K562 (cell line): ENCODE measurements around the gene LTA. TPM values are rescaled to one million over a fixed set of nuclear protein-coding genes. Genes with fewer than 3 reads are reported as not detected.

ENCODE experiments used
- ATAC-seq: fragments of 200-7000 bp; cut with Tn5 transposase; 3 replicates; pipeline ENCODE4 v1.9.1; 2020; ENCODE audit warnings: moderate library complexity
- BruUV-seq: library from RNA; stranded (reverse); fragments of 400-500 nt; replicated peaks from 2 replicates; lab custom pipeline; 2021; lab: Mats Ljungman, UMichigan
- CTCF ChIA-PET: fragments of 300-600 bp; formaldehyde crosslinking; extraction: SDS; loops from one replicate; lab custom pipeline; 2021; ENCODE audit warnings: low intra/inter-chr PET ratio; lab: Yijun Ruan, JAX
- POLR2A ChIA-PET: fragments of 300-600, 350-650 bp; sonication (Branson Sonifier 250); formaldehyde crosslinking; extraction: SDS; loops from one replicate; lab custom pipeline; 2021; ENCODE audit warnings: antibody characterized with exemption, inconsistent platforms; lab: Yijun Ruan, JAX
- DNase-seq, 4 experiments: peaks; one replicate each; pipeline versions ENCODE4 v3.0.0 to v3.0.0-alpha.2; 2011 to 2018; ENCODE audit warnings: low spot score in 3 of 4, mixed read lengths in 3 of 4; ENCODE audit errors: extremely low read depth in 1 of 4
- FAIRE-seq: peaks from 2 replicates; lab custom pipeline; 2011; peaks lifted over from hg19 to GRCh38; lab: Jason Lieb, UNC
- H2AFZ ChIP-seq: 2 replicates; pipeline ENCODE4 v1.6.0; 2011; ENCODE audit warnings: low read depth, low read length, control low read depth, inconsistent platforms
- H3K27ac ChIP-seq: fragments of 200-600 bp; 3 replicates; pipeline ENCODE4 v1.8.0; 2011; ENCODE audit warnings: low read depth, mild to moderate bottlenecking, control low read depth, inconsistent platforms, low read length, moderate library complexity, mixed read lengths; ENCODE audit errors: extremely low read depth
- H3K27me3 ChIP-seq, 2 experiments: fragments of 300-600 bp in 1 of 2; 2 replicates in 1 of 2; 3 replicates in 1 of 2; pipeline versions ENCODE4 v1.6.0 to v1.8.0; 2011; ENCODE audit warnings: inconsistent platforms in 2 of 2, low read length in 2 of 2, mild to moderate bottlenecking in 1 of 2, mixed read lengths in 1 of 2, moderate library complexity in 1 of 2; ENCODE audit not compliant: control insufficient read depth in 2 of 2, insufficient read depth in 2 of 2
- H3K36me3 ChIP-seq: fragments of 300-600 bp; 3 replicates; pipeline ENCODE4 v1.8.0; 2011; ENCODE audit warnings: mild to moderate bottlenecking, low read length, inconsistent platforms; ENCODE audit not compliant: control insufficient read depth, insufficient read depth
- H3K4me1 ChIP-seq, 2 experiments: fragments of 200-600 bp in 1 of 2; replicated peaks in 1 of 2; 2 replicates in 1 of 2; 3 replicates in 1 of 2; pipeline versions ENCODE4 v1.5.1 to v1.8.0; 2011; ENCODE audit warnings: inconsistent platforms in 2 of 2, low read length in 2 of 2, mild to moderate bottlenecking in 1 of 2, mixed read lengths in 1 of 2, moderate library complexity in 1 of 2; ENCODE audit not compliant: control insufficient read depth in 2 of 2, insufficient read depth in 2 of 2
- H3K4me2 ChIP-seq: 2 replicates; pipeline ENCODE4 v1.6.1; 2011; ENCODE audit warnings: low read length, control low read depth, inconsistent platforms, mixed read lengths; ENCODE audit not compliant: insufficient read depth
- H3K4me3 ChIP-seq: fragments of 200-600 bp; sonication (generic), shearing (Covaris generic); 2 replicates; pipeline ENCODE4 v1.5.1; 2016; ENCODE audit warnings: control low read depth, inconsistent platforms
- H3K79me2 ChIP-seq: fragments of 200-600 bp; 3 replicates; pipeline ENCODE4 v1.8.0; 2011; ENCODE audit warnings: low read length, inconsistent platforms; ENCODE audit not compliant: control insufficient read depth, insufficient read depth
- H3K9ac ChIP-seq, 2 experiments: 2 replicates each; pipeline versions ENCODE4 v1.6.0 to v1.6.1; 2011; ENCODE audit warnings: low read depth in 2 of 2, low read length in 2 of 2, control low read depth in 1 of 2, inconsistent platforms in 1 of 2, mild to moderate bottlenecking in 1 of 2, mixed read lengths in 1 of 2; ENCODE audit not compliant: insufficient read depth in 1 of 2
- H3K9me1 ChIP-seq: one replicate; pipeline ENCODE4 v1.6.0; 2011; ENCODE audit warnings: inconsistent platforms, mild to moderate bottlenecking, low read length, moderate library complexity; ENCODE audit not compliant: control insufficient read depth, insufficient read depth
- H3K9me3 ChIP-seq: replicated peaks from 2 replicates; pipeline ENCODE4 v1.5.1; 2011; ENCODE audit warnings: low read depth, low read length, inconsistent platforms; ENCODE audit not compliant: control insufficient read depth, insufficient read depth
- H4K20me1 ChIP-seq: replicated peaks from 2 replicates; pipeline ENCODE4 v1.6.1; 2011; ENCODE audit warnings: low read length, inconsistent platforms, mixed read lengths; ENCODE audit not compliant: control insufficient read depth, insufficient read depth
- GABPA ChIP-seq: fragments of 200-800 bp; sonication (Bioruptor generic); conservative IDR thresholded peaks from 2 replicates; pipeline ENCODE4 v1.6.1; 2016; ENCODE audit warnings: low read depth, missing genetic modification characterization, missing compliant biosample characterization
- KDM5B ChIP-seq: fragments of 200-600 bp; sonication (generic); IDR thresholded peaks from 2 replicates; pipeline ENCODE4 v1.6.1; 2012; ENCODE audit warnings: low read depth, mild to moderate bottlenecking, moderate library complexity, low read length, control low read depth, inconsistent platforms; ENCODE audit not compliant: insufficient replicate concordance
- SMARCB1 ChIP-seq: IDR thresholded peaks from 2 replicates; pipeline ENCODE4 v1.6.1; 2011; ENCODE audit warnings: improper control_type of control experiment, low read depth; ENCODE audit not compliant: insufficient read length
- WGBS: fragments of 100-300 bp; shearing (Covaris generic); methylation state at CpG from one replicate; pipeline ENCODE4 v1.1.6; 2016; ENCODE audit warnings: low coverage, mixed read lengths; ENCODE audit not compliant: insufficient coverage; ENCODE audit errors: missing lambda C conversion rate; 5-methylcytosine and 5-hydroxymethylcytosine counted together
- in situ Hi-C: fragments of 300-500 bp; cut with MboI; formaldehyde crosslinking; loops from 4 replicates; pipeline ENCODE4 v1.15.0; 2018; ENCODE audit warnings: inconsistent platforms, mixed read lengths
- intact Hi-C: fragments of 100-400 bp; cut with micrococcal nuclease; formaldehyde crosslinking; loops from 2 replicates; pipeline ENCODE4 v1.14.2; 2022
- polyA plus RNA-seq, 8 experiments: library from polyadenylated mRNA; depleted of rRNA in 4 of 8; stranded (reverse) in 5 of 8; unstranded in 3 of 8; fragments of >200 nt; fragmentation: Nextera tagmentation in 2 of 8; fragmentation: Illumina TruSeq in 1 of 8; extraction: Ambion mirVana in 2 of 8; extraction: Trizol in 1 of 8; gene quantifications; 2 replicates each; pipeline versions ENCODE4 v1.2.1 to v1.2.3, GENCODE V29; 2011 to 2014; ENCODE audit warnings: inconsistent platforms in 1 of 8, missing spikeins in 1 of 8
- total RNA-seq, 7 experiments: library from RNA; depleted of rRNA in 6 of 7; stranded (reverse); fragments of >200 nt in 6 of 7; fragmentation: Illumina TruSeq in 2 of 7; extraction: Trizol in 2 of 7; gene quantifications; 2 replicates each; pipeline versions ENCODE4 v1.2.1 to v1.2.3, GENCODE V29; 2011 to 2021; ENCODE audit warnings: low replicate concordance in 1 of 7
- TF ChIP-seq, protein P1 (sequence below), 2 experiments: fragments of 200-800 bp in 1 of 2; sonication (Bioruptor generic) in 1 of 2; sonication (generic) in 1 of 2; formaldehyde crosslinking in 1 of 2; IDR thresholded peaks in 1 of 2; conservative IDR thresholded peaks in 1 of 2; 2 replicates each; pipeline versions ENCODE4 v1.5.0 to v1.6.1; 2016 to 2020; ENCODE audit warnings: missing compliant biosample characterization in 1 of 2, missing genetic modification characterization in 1 of 2, missing genetic modification reagents in 1 of 2
- TF ChIP-seq, protein P2 (sequence below): fragments of 450-650 bp; IDR thresholded peaks from 2 replicates; pipeline ENCODE4 v1.6.1; 2018; ENCODE audit not compliant: partially characterized antibody
- TF ChIP-seq, protein P3 (sequence below): fragments of 200-800 bp; sonication (Bioruptor generic); IDR thresholded peaks from 2 replicates; pipeline ENCODE4 v1.6.1; 2017; ENCODE audit warnings: missing genetic modification characterization, missing compliant biosample characterization
- TF ChIP-seq, protein P4 (sequence below), 2 experiments: IDR thresholded peaks in 1 of 2; conservative IDR thresholded peaks in 1 of 2; 2 replicates each; pipeline ENCODE4 v1.6.1; 2016; ENCODE audit warnings: low read depth in 2 of 2, mild to moderate bottlenecking in 1 of 2, missing compliant biosample characterization in 1 of 2, missing genetic modification characterization in 1 of 2, moderate library complexity in 1 of 2

The LTA gene
- total and polyA plus RNA-seq, 9 of the 15 experiments (the other 6 are each of a cell fraction or from before 2014, with no cell fraction given): 0.80 TPM; not detected in 8

DNA sequence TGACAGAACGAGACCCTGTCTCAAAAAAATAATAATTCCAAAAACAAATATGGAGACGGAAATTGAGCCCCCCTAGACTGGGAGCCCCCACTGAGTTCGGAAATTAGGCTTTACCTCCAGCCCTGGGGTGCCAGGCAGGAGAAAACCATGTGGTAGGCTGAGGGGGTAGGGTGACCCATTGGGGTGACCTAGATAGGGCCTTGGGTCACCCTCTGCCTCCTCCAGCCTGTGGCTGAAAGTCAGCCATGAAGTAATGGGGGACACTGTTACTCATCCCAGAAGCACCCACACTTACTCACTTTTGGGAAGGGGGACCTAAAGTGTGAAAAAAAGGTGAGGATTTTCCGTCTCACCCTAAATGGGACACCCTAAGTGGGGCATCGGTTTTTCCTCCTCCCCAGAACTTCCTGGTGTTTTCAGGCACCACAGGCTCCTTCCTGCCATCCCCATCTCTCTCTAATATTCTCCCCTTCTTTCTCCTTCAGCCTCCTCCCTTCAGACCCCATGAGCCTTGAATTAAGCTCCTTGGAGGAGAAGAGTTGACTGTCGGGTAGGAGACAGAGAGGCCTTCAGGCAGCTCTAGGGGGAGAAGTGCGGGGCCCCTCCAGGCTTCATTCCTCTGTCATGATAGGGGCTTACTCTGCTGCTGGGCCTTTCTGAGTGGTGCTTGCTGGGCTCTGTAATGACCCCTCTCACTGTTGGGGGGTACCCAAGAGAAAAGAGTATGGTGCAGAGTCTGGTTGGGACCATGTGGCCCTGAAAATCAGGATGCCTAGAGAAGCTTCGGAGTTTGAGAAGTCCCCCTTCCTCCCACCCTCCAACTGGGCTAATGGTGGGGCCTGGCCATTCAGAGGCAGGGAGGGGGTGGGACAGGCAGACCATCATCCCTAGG is 7.7 kb downstream of the LTA start:
- no peaks in the 10 kb centered on the region for H3K79me2 ChIP-seq
- no peaks in the 10 kb centered on the region for H4K20me1 ChIP-seq
- in situ Hi-C loops (no loop called here), intact Hi-C loops (loop anchor here (1.0 to 10.0 kb wide), 3 partner anchors 19 to 385 kb away; partner anchors contain the start of genes ATP6V1G2 and NFKBIL1)
- H3K36me3 ChIP-seq: no peaks in the 10 kb centered on the region
- peaks cover 0 to 30% of the 10 kb centered on the region in 2 experiments; a peak in 3 of 5 replicates for H3K4me1 ChIP-seq
- H2AFZ ChIP-seq: no peak overlapping the region; the same call in 1 of the 2 replicates
- H3K9me3 ChIP-seq: no peaks in the 10 kb centered on the region
- H3K4me3 ChIP-seq: no peak overlapping the region
- H3K4me2 ChIP-seq: peak overlapping the region; percentile 91
- no peak for ATAC-seq
- FAIRE-seq: no peak
- H3K9me1 ChIP-seq: no peaks in the 10 kb centered on the region
- DNase-seq: no peak
- ChIA-PET POLR2A (interaction anchor here (0.6 to 3.3 kb wide), 12 partner anchors 9 to 1988 kb away, joined by 3 to 20 read pairs (median 4); partner anchors contain the start of genes APOM, DDX39B and MICB), CTCF (interaction anchor here (1.3 kb wide), 1 partner anchor 32 kb away, joined by 4 read pairs; the partner anchor contains the start of gene NFKBIL1)
- no TSS peak for BruUV-seq
- H3K27me3 ChIP-seq: no peaks in the 10 kb centered on the region
- no peak overlapping the region for H3K9ac ChIP-seq
- WGBS: 68% methylated on average over 8 of the region's 8 CpGs
- H3K27ac ChIP-seq: no peak overlapping the region
- TF ChIP-seq, protein P1, sequence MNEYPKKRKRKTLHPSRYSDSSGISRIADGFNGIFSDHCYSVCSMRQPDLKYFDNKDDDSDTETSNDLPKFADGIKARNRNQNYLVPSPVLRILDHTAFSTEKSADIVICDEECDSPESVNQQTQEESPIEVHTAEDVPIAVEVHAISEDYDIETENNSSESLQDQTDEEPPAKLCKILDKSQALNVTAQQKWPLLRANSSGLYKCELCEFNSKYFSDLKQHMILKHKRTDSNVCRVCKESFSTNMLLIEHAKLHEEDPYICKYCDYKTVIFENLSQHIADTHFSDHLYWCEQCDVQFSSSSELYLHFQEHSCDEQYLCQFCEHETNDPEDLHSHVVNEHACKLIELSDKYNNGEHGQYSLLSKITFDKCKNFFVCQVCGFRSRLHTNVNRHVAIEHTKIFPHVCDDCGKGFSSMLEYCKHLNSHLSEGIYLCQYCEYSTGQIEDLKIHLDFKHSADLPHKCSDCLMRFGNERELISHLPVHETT (CRISPR knock-in tag; conservative IDR thresholded peaks at IDR 0.05 in 1 of 2, IDR thresholded peaks at IDR 0.05 in 1 of 2): no peak
- TF ChIP-seq, protein P2, sequence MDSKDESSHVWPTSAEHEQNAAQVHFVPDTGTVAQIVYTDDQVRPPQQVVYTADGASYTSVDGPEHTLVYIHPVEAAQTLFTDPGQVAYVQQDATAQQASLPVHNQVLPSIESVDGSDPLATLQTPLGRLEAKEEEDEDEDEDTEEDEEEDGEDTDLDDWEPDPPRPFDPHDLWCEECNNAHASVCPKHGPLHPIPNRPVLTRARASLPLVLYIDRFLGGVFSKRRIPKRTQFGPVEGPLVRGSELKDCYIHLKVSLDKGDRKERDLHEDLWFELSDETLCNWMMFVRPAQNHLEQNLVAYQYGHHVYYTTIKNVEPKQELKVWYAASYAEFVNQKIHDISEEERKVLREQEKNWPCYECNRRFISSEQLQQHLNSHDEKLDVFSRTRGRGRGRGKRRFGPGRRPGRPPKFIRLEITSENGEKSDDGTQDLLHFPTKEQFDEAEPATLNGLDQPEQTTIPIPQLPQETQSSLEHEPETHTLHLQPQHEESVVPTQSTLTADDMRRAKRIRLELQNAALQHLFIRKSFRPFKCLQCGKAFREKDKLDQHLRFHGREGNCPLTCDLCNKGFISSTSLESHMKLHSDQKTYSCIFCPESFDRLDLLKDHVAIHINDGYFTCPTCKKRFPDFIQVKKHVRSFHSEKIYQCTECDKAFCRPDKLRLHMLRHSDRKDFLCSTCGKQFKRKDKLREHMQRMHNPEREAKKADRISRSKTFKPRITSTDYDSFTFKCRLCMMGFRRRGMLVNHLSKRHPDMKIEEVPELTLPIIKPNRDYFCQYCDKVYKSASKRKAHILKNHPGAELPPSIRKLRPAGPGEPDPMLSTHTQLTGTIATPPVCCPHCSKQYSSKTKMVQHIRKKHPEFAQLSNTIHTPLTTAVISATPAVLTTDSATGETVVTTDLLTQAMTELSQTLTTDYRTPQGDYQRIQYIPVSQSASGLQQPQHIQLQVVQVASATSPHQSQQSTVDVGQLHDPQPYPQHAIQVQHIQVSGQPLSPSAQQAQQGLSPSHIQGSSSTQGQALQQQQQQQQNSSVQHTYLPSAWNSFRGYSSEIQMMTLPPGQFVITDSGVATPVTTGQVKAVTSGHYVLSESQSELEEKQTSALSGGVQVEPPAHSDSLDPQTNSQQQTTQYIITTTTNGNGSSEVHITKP: peak; percentile 56
- no peak for TF ChIP-seq KDM5B
- TF ChIP-seq, protein P3, sequence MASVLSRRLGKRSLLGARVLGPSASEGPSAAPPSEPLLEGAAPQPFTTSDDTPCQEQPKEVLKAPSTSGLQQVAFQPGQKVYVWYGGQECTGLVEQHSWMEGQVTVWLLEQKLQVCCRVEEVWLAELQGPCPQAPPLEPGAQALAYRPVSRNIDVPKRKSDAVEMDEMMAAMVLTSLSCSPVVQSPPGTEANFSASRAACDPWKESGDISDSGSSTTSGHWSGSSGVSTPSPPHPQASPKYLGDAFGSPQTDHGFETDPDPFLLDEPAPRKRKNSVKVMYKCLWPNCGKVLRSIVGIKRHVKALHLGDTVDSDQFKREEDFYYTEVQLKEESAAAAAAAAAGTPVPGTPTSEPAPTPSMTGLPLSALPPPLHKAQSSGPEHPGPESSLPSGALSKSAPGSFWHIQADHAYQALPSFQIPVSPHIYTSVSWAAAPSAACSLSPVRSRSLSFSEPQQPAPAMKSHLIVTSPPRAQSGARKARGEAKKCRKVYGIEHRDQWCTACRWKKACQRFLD: no peak
- TF ChIP-seq, protein P4, sequence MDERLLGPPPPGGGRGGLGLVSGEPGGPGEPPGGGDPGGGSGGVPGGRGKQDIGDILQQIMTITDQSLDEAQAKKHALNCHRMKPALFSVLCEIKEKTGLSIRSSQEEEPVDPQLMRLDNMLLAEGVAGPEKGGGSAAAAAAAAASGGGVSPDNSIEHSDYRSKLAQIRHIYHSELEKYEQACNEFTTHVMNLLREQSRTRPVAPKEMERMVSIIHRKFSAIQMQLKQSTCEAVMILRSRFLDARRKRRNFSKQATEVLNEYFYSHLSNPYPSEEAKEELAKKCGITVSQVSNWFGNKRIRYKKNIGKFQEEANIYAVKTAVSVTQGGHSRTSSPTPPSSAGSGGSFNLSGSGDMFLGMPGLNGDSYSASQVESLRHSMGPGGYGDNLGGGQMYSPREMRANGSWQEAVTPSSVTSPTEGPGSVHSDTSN (CRISPR knock-in tag; IDR thresholded peaks at IDR 0.05; ENCODE audit: low read depth): no peak
- TF ChIP-seq, protein P4 (tag; conservative IDR thresholded peaks at IDR 0.05; ENCODE audit: low read depth): no peak
- no peak for TF ChIP-seq SMARCB1
- TF ChIP-seq GABPA (tag): peak; percentile 19; the same call in 1 of the 2 replicates
